ENCODE results near the gene FYN. TPM values are rescaled to one million over a fixed set of nuclear protein-coding genes. Genes with fewer than 3 reads are reported as not detected.

FYN gene
- total RNA-seq, 1 donor from 2014 or later: 260 TPM

DNA sequence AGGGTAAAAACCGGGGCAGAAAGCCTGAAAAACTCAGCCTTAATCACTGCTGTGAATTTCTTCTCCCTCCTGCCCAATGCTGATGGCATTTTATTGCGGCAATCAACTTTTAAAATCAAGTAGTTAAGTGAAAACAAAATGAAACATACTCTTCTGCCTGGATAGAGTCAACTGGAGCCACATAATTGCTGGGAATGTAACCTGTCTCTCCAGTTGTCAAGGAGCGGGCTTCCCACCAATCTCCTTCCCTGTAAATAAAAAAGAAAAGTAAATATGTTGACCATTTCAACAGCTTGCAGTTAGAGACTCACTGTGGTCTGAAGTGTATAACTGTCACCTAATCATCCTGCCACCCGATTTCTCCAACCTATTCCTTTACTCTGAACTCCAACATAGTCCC, 165.5 kb downstream of the FYN start:
- DNase-seq (ENCODE audit: low read depth, low spot score): no peak
- H3K36me3 Mint-ChIP-seq (ENCODE audit: low read depth): peaks cover 14% of the 10 kb centered on the region
- TF ChIP-seq, protein P1, sequence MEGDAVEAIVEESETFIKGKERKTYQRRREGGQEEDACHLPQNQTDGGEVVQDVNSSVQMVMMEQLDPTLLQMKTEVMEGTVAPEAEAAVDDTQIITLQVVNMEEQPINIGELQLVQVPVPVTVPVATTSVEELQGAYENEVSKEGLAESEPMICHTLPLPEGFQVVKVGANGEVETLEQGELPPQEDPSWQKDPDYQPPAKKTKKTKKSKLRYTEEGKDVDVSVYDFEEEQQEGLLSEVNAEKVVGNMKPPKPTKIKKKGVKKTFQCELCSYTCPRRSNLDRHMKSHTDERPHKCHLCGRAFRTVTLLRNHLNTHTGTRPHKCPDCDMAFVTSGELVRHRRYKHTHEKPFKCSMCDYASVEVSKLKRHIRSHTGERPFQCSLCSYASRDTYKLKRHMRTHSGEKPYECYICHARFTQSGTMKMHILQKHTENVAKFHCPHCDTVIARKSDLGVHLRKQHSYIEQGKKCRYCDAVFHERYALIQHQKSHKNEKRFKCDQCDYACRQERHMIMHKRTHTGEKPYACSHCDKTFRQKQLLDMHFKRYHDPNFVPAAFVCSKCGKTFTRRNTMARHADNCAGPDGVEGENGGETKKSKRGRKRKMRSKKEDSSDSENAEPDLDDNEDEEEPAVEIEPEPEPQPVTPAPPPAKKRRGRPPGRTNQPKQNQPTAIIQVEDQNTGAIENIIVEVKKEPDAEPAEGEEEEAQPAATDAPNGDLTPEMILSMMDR (conservative IDR thresholded peaks at IDR 0.05): peak; percentile 2
- H3K9me3 Mint-ChIP-seq: no peaks in the 10 kb centered on the region
- H3K4me3 Mint-ChIP-seq: no peak overlapping the region
- no peak overlapping the region for H3K27ac Mint-ChIP-seq (ENCODE audit: unreplicated experiment)
- peaks cover 57% of the 10 kb centered on the region for H3K4me1 Mint-ChIP-seq
- H3K27me3 Mint-ChIP-seq (ENCODE audit: low read depth): no peaks in the 10 kb centered on the region

DNA sequence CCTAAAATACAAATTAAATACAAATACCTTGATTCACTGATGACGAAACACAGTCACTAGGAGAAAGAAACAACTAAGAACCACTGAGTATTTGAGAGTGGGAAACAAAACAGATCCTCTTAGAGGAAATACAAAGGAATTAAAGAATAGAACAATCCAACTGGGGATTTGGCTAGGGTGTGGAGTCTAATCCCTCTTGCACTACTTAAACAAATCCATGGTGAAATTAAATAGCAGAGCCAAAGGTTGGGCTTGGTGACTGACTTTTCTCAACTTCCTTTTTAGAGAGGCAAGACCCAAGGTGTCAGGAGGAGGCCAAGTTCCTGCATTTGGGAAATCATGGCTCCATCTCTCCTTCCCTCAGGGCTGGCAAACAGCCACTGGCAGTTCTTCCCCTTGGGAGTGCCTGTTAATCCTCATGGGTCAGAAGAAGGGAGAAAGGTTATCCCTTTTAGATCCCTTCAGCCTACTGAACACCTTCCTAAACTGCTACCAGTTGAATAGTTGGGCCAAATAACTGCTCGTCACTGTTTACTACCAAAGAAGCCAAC, 166.3 kb downstream of the FYN start:
- Mint-ChIP-seq H3K27me3 (ENCODE audit: low read depth) (no peaks in the 10 kb centered on the region), H3K4me3 (no peak overlapping the region), H3K9me3 (no peaks in the 10 kb centered on the region), H3K27ac (ENCODE audit: unreplicated experiment) (no peak overlapping the region), H3K36me3 (ENCODE audit: low read depth) (peaks cover 13% of the 10 kb centered on the region), H3K4me1 (peaks cover 56% of the 10 kb centered on the region)
- no peak for DNase-seq (ENCODE audit: low read depth, low spot score)
- TF ChIP-seq, protein P1 (conservative IDR thresholded peaks at IDR 0.05): no peak

DNA sequence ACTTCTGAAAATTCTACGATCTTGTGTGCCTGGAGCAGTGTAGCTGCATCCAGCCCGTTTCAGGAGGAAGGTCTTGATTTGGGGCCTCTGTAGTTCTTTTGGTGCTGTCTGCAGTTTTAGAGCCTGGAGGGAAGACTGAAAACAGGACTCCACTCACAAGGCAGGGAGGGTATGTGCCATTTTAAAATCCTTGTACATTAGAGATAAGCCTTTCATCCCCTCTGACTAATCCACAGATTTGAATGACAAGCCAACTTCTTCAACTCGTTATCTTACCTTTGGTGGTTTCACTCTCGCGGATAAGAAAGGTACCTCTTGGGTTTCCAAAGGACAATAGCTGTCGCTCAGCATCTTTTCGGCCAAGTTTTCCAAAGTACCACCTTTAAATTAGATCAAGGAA, 169.5 kb downstream of the FYN start:
- peaks cover 19% of the 10 kb centered on the region for H3K36me3 Mint-ChIP-seq (ENCODE audit: low read depth)
- peaks cover 52% of the 10 kb centered on the region for H3K4me1 Mint-ChIP-seq
- no peak overlapping the region for H3K4me3 Mint-ChIP-seq
- TF ChIP-seq, protein P1 (conservative IDR thresholded peaks at IDR 0.05): no peak
- no peak for DNase-seq (ENCODE audit: low read depth, low spot score)
- no peaks in the 10 kb centered on the region for H3K9me3 Mint-ChIP-seq
- H3K27me3 Mint-ChIP-seq (ENCODE audit: low read depth): no peaks in the 10 kb centered on the region
- no peak overlapping the region for H3K27ac Mint-ChIP-seq (ENCODE audit: unreplicated experiment)

DNA sequence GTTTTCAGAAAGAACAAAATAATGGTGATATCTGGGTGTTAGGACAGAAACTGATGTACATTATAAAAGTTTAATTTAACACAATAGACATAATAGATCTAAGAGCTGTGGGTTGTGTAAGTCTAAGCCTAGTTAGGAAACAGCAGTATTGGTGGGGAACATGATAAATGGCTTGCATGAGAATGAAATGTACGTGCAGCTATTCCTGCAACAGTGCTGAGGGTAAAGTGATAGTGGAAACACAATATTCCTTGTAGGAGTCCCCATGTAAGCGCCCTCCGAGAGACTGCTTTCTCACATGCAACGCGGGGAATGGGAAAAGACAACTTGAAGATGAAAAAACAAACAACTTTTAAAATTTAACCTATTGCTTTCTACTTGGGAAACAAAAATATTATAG, 171.0 kb downstream of the FYN start:
- no peak for DNase-seq (ENCODE audit: low read depth, low spot score)
- Mint-ChIP-seq H3K36me3 (ENCODE audit: low read depth) (peaks cover 19% of the 10 kb centered on the region), H3K4me1 (peaks cover 49% of the 10 kb centered on the region), H3K27me3 (ENCODE audit: low read depth) (no peaks in the 10 kb centered on the region), H3K9me3 (no peaks in the 10 kb centered on the region), H3K27ac (ENCODE audit: unreplicated experiment) (peak overlapping the region; percentile 89), H3K4me3 (no peak overlapping the region)
- TF ChIP-seq, protein P1 (conservative IDR thresholded peaks at IDR 0.05): no peak

DNA sequence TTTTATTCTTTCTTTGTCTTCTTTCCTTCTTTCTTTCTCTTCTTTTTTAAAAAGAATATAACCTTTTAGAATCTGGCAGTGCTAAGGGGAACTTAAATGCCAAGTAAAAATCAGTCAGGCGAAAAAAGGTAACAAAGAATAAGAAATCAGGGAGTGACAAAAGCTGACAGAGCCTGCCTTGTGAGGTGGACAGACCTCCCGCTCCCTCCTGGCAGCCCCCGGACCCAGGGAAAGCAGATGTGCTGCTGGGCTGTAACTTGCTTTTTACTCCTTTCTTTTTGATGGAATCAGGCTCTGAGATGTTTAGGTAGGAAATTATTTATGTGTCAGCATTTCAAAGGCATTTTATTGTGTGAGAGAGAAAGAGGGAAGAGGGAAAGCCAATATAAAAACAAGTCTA, 172.1 kb downstream of the FYN start:
- DNase-seq (ENCODE audit: low read depth, low spot score): no peak
- peak overlapping the region; percentile 97 for H3K27ac Mint-ChIP-seq (ENCODE audit: unreplicated experiment)
- peaks cover 21% of the 10 kb centered on the region for H3K36me3 Mint-ChIP-seq (ENCODE audit: low read depth)
- H3K27me3 Mint-ChIP-seq (ENCODE audit: low read depth): no peaks in the 10 kb centered on the region
- H3K9me3 Mint-ChIP-seq: no peaks in the 10 kb centered on the region
- peaks cover 42% of the 10 kb centered on the region for H3K4me1 Mint-ChIP-seq
- peak overlapping the region; percentile 31 for H3K4me3 Mint-ChIP-seq
- TF ChIP-seq, protein P1 (conservative IDR thresholded peaks at IDR 0.05): no peak
